Activated B cell treated with CpG ODN at 0.5 μM for 24 hours (primary cell): ENCODE data around the gene AMHR2. TPM values are rescaled to one million over a fixed set of nuclear protein-coding genes. Genes with fewer than 3 reads are reported as not detected.

Experiments used
- ATAC-seq: fragments of 200-7000 bp; cut with Tn5 transposase; one replicate; pipeline ENCODE4 v1.10.0; 2021; ENCODE audit warnings: low read depth, mild to moderate bottlenecking, moderate library complexity
- CTCF ChIA-PET: fragments of 350-600 bp; sonication (Branson Sonifier 250); formaldehyde crosslinking; loops from one replicate; lab custom pipeline; 2021; ENCODE audit warnings: antibody characterized with exemption; lab: Charles Lee
- POLR2A ChIA-PET: fragments of 350-600 bp; sonication (Branson Sonifier 250); formaldehyde crosslinking; loops from one replicate; lab custom pipeline; 2021; ENCODE audit warnings: antibody characterized with exemption; lab: Charles Lee
- DNase-seq: peaks from one replicate; pipeline ENCODE4 v3.0.0; 2022
- H3K27ac Mint-ChIP-seq: one replicate; pipeline ENCODE4 v1.8.0; 2020; ENCODE audit warnings: mixed read lengths
- H3K27me3 Mint-ChIP-seq: one replicate; pipeline ENCODE4 v1.8.0; 2021; ENCODE audit warnings: mixed read lengths
- H3K36me3 Mint-ChIP-seq: one replicate; pipeline ENCODE4 v1.8.0; 2021; ENCODE audit warnings: low read depth, mixed read lengths
- H3K4me1 Mint-ChIP-seq: one replicate; pipeline ENCODE4 v1.8.0; 2021; ENCODE audit warnings: mixed read lengths
- H3K4me3 Mint-ChIP-seq: one replicate; pipeline ENCODE4 v1.8.0; 2020; ENCODE audit warnings: mild to moderate bottlenecking, mixed read lengths
- H3K9me3 Mint-ChIP-seq: one replicate; pipeline ENCODE4 v1.8.0; 2020; ENCODE audit warnings: mixed read lengths
- intact Hi-C: fragments of 100-400 bp; cut with micrococcal nuclease; formaldehyde crosslinking; loops from one replicate; pipeline ENCODE4 v1.15.1; 2024
- total RNA-seq: library from RNA; stranded (reverse); gene quantifications from 2 replicates; pipeline ENCODE4 v1.2.3, GENCODE V29; 2022
- TF ChIP-seq, protein P1 (sequence below): fragments of 200-600 bp; IDR thresholded peaks from one replicate; pipeline ENCODE4 v1.8.0; 2022; ENCODE audit warnings: antibody characterized with exemption, mild to moderate bottlenecking

Gene AMHR2
- total RNA-seq, 1 donor from 2014 or later, result not detected

DNA sequence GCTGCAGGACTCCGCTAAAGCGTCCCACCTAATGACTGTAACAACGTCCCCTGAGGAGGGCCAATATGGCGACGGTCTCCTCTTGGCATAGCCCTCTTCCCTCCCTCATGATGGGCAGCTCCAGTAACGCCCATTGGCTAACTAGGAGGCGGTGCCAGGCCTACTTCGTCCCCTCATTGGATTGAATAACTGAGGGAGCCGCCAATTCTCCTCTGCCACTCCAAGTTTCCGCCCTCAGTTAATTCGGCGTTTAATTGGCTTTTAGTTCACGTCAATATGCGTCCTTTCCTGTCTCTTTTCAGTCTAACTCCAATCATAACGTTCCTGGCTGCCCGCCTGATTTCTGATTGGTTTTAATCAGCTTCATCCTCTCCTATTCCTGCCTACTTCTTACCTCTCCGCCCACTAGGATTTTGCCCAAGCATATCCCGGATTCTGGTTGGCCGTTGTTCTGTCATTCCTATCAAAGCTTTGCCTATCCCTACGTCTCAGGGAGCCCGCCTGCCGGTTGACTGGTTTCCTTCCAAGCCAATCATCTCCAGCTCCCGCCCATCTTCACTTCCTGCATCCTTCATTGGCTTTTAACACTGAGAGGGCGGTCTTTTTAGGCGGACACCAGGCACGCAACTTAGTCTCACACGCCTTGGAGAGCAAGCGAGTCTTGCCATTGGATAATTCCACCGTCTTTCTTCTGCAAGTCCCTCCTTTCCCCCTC, 44.1 kb upstream of the AMHR2 start:
- Mint-ChIP-seq H3K36me3 (peaks cover 34% of the 10 kb centered on the region), H3K4me3 (no peak overlapping the region), H3K4me1 (peaks cover 37% of the 10 kb centered on the region), H3K9me3 (no peaks in the 10 kb centered on the region), H3K27me3 (no peaks in the 10 kb centered on the region), H3K27ac (no peak overlapping the region)
- peak; percentile 70 for DNase-seq
- TF ChIP-seq, protein P1, sequence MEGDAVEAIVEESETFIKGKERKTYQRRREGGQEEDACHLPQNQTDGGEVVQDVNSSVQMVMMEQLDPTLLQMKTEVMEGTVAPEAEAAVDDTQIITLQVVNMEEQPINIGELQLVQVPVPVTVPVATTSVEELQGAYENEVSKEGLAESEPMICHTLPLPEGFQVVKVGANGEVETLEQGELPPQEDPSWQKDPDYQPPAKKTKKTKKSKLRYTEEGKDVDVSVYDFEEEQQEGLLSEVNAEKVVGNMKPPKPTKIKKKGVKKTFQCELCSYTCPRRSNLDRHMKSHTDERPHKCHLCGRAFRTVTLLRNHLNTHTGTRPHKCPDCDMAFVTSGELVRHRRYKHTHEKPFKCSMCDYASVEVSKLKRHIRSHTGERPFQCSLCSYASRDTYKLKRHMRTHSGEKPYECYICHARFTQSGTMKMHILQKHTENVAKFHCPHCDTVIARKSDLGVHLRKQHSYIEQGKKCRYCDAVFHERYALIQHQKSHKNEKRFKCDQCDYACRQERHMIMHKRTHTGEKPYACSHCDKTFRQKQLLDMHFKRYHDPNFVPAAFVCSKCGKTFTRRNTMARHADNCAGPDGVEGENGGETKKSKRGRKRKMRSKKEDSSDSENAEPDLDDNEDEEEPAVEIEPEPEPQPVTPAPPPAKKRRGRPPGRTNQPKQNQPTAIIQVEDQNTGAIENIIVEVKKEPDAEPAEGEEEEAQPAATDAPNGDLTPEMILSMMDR, result no peak
- POLR2A ChIA-PET, result interaction anchor here (0.6 to 6.2 kb wide), 35 partner anchors 9 to 1328 kb away, joined by 3 to 45 read pairs (median 5); partner anchors contain the start of genes AAAS, ATP5MC2, CBX5 and CSAD
- CTCF ChIA-PET, result interaction anchor here (0.8 to 3.0 kb wide), 9 partner anchors 12 to 129 kb away, joined by 3 to 18 read pairs (median 5); partner anchors contain the start of gene AAAS
- peak; percentile 72 for ATAC-seq
- intact Hi-C loops, result loop anchor here (1.0 to 5.0 kb wide), 10 partner anchors 13 to 348 kb away; partner anchors contain the start of genes ATF7, CALCOCO1, CSAD and MYG1

DNA sequence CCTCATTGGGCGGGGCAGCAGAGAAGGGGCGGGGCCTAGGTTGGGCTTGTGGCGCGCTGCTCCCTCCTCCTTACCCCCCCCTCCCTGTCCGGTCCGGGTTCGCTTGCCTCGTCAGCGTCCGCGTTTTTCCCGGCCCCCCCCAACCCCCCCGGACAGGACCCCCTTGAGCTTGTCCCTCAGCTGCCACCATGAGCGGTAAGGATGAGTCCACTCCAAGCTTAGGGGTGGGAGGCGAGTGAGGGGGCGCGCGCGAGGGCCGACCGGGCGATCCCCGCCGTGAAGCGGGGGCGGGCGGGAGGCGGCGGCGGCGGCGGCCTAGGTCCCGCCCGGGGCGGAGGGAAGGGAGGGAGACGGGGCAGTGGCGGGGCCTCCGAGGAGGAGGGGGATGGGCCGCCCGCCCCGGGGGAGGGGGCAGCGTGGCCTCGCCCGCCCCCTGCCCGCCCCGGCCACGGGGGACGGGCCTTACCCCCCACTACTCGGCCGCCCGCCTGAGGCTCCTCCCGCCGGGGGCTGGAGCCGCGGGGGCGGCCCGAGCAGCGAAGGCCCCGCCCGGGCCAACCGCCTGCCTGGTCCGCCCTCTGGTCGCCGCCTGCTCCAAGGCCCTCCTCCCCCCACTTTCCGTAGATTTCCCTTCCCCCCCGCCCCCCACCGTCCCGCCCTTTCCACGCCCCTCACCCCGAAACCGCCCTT, 43.4 kb upstream of the AMHR2 start, which contains the start of gene SP1:
Gene SP1 (plus strand): TSS at position 73 of the 690 bp plus-strand sequence. CDS start 116 bp downstream, at position 189.
- ATAC-seq (peak; percentile 40), DNase-seq (peak; percentile 95)
- TF ChIP-seq, protein P1, result no peak
- intact Hi-C loops, result loop anchor here (1.0 to 5.0 kb wide), 5 partner anchors 13 to 347 kb away; partner anchors contain the start of genes CALCOCO1 and MYG1
- peaks cover 36% of the 10 kb centered on the region for H3K36me3 Mint-ChIP-seq
- no peaks in the 10 kb centered on the region for H3K9me3 Mint-ChIP-seq
- peaks cover 39% of the 10 kb centered on the region for H3K4me1 Mint-ChIP-seq
- CTCF ChIA-PET, result interaction anchor here (0.9 to 4.2 kb wide), 9 partner anchors 27 to 129 kb away, joined by 3 to 45 read pairs (median 6); no protein-coding TSS in a partner anchor
- H3K27ac Mint-ChIP-seq, result peak within 1 kb of the TSS; percentile 80
- peak within 1 kb of the TSS; percentile 88 for H3K4me3 Mint-ChIP-seq
- POLR2A ChIA-PET, result interaction anchor here (0.6 to 6.2 kb wide), 27 partner anchors 8 to 1329 kb away, joined by 3 to 45 read pairs (median 6); partner anchors contain the start of genes AAAS, ATP5MC2, CBX5 and CSAD
- no peaks in the 10 kb centered on the region for H3K27me3 Mint-ChIP-seq

DNA sequence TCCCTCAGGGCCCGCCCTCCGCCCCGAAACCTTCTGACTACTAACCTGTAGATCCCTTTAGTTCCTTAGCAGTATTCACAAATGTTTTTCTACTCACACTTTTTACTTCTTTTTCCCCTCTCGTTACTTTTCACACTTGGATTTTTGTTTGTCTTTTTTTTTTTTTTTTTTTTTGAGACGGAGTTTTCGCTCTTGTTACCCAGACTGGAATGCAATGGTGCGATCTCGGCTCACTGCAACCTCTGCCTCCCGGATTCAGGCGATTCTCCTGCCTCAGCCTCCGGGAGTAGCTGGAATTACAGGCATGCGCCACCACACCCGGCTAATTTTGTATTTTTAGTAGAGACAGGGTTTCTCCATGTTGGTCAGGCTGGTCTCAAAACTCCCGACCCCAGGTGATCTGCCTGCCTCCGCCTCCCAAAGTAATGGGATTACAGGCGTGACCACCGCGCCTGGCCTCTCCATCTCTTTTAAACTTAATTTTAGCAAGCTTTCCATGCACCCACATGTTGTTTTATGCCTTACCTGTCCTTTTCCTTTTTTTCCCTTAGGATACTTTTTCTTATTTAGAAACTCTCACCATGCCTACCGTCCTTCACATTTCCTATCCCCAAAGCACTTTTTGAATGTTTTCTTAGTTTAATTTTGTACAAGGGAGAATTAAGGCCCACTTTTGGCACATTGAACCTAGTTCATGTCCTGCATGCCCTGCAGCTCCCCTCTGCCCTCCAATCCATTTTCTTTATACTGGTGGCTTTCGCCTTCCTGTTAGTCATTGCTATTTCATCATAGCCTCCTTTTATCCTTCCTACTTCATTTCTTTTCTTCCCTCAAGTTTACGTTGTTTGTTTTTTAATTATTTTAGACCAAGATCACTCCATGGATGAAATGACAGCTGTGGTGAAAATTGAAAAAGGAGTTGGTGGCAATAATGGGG, 42.6 kb upstream of the AMHR2 start:
- ATAC-seq (no peak), DNase-seq (no peak)
- CTCF ChIA-PET, result interaction anchor here (0.6 to 4.2 kb wide), 9 partner anchors 15 to 202 kb away, joined by 3 to 45 read pairs (median 5); partner anchors contain the start of gene AAAS
- no peaks in the 10 kb centered on the region for H3K9me3 Mint-ChIP-seq
- peaks cover 44% of the 10 kb centered on the region for H3K4me1 Mint-ChIP-seq
- peak overlapping the region; percentile 80 for H3K27ac Mint-ChIP-seq
- intact Hi-C loops, result loop anchor here (1.0 to 5.0 kb wide), 5 partner anchors 14 to 346 kb away; partner anchors contain the start of genes CALCOCO1 and MYG1
- no peaks in the 10 kb centered on the region for H3K27me3 Mint-ChIP-seq
- H3K4me3 Mint-ChIP-seq, result peak overlapping the region; percentile 88
- TF ChIP-seq, protein P1, result no peak
- H3K36me3 Mint-ChIP-seq, result peaks cover 39% of the 10 kb centered on the region
- POLR2A ChIA-PET, result interaction anchor here (0.6 to 6.2 kb wide), 7 partner anchors 23 to 179 kb away, joined by 5 to 38 read pairs (median 7); no protein-coding TSS in a partner anchor

DNA sequence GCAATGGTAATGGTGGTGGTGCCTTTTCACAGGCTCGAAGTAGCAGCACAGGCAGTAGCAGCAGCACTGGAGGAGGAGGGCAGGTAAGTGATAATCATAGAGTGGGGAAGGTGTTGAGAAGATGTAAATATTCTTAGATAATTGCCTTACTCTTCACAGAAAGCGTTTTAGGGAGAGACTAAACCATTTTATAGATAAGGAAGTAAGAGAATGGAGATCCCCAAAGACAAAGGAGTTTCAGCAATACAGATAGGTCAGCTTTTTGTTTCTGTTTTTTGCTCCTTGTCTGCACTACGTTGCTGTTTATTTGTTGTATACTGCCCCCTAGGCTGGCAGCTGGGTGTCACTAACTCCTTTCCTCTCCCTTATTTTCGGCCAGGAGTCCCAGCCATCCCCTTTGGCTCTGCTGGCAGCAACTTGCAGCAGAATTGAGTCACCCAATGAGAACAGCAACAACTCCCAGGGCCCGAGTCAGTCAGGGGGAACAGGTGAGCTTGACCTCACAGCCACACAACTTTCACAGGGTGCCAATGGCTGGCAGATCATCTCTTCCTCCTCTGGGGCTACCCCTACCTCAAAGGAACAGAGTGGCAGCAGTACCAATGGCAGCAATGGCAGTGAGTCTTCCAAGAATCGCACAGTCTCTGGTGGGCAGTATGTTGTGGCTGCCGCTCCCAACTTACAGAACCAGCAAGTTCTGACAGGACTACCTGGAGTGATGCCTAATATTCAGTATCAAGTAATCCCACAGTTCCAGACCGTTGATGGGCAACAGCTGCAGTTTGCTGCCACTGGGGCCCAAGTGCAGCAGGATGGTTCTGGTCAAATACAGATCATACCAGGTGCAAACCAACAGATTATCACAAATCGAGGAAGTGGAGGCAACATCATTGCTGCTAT, 41.7 kb upstream of the AMHR2 start:
- POLR2A ChIA-PET, result interaction anchor here (0.6 to 6.2 kb wide), 9 partner anchors 13 to 180 kb away, joined by 3 to 38 read pairs (median 5); no protein-coding TSS in a partner anchor
- TF ChIP-seq, protein P1, result no peak
- no peaks in the 10 kb centered on the region for H3K27me3 Mint-ChIP-seq
- DNase-seq (no peak), ATAC-seq (no peak)
- H3K4me3 Mint-ChIP-seq, result peak overlapping the region; percentile 88
- H3K36me3 Mint-ChIP-seq, result peaks cover 47% of the 10 kb centered on the region
- CTCF ChIA-PET, result interaction anchor here (1.0 to 4.2 kb wide), 8 partner anchors 16 to 61 kb away, joined by 3 to 45 read pairs (median 6); partner anchors contain the start of gene AAAS
- no peaks in the 10 kb centered on the region for H3K9me3 Mint-ChIP-seq
- intact Hi-C loops, result loop anchor here (1.0 to 5.0 kb wide), 3 partner anchors 15 to 345 kb away; partner anchors contain the start of gene CALCOCO1
- H3K27ac Mint-ChIP-seq, result peak overlapping the region; percentile 80
- H3K4me1 Mint-ChIP-seq, result peaks cover 53% of the 10 kb centered on the region
